ENCODE data around the gene EEF1AKMT3. TPM values are rescaled to one million over a fixed set of nuclear protein-coding genes. Genes with fewer than 3 reads are reported as not detected.

Gene EEF1AKMT3
- total RNA-seq, 2 donors from 2014 or later: 3.4 to 4.8 TPM

GRCh38 chr12:57796996-57797395 lies 24.6 kb downstream of the EEF1AKMT3 start:
- no peak for DNase-seq
- intact Hi-C loops (cut with DNase I): no loop called here

GRCh38 chr12:57797933-57798332 lies 25.5 kb downstream of the EEF1AKMT3 start:
- no peak for DNase-seq
- no peak overlapping the region for H3K9ac ChIP-seq (ENCODE audit: low read depth in 2 of 2, low read length in 2 of 2)
- no peaks in the 10 kb centered on the region for H3K4me1 ChIP-seq
- no peak overlapping the region for H3K4me3 ChIP-seq
- no peaks in the 10 kb centered on the region for H3K27me3 ChIP-seq
- TF ChIP-seq CTCF (IDR thresholded peaks at IDR 0.05): no peak
- H3K9me3 ChIP-seq: no peaks in the 10 kb centered on the region
- peaks cover 7% of the 10 kb centered on the region for H3K36me3 ChIP-seq
- intact Hi-C loops (cut with DNase I): no loop called here
- H3K27ac ChIP-seq: no peak overlapping the region

More at GRCh38 chr12:57796996-57797395, 24.6 kb downstream of the EEF1AKMT3 start:
- no peak for TF ChIP-seq CTCF (IDR thresholded peaks at IDR 0.05)
- no peak overlapping the region for H3K9ac ChIP-seq (ENCODE audit: low read depth in 2 of 2, low read length in 2 of 2)
- no peaks in the 10 kb centered on the region for H3K9me3 ChIP-seq
- no peak overlapping the region for H3K27ac ChIP-seq
- H3K27me3 ChIP-seq: no peaks in the 10 kb centered on the region
- no peaks in the 10 kb centered on the region for H3K4me1 ChIP-seq
- no peak overlapping the region for H3K4me3 ChIP-seq
- peaks cover 1% of the 10 kb centered on the region for H3K36me3 ChIP-seq

GRCh38 chr12:57800965-57801364 lies 28.6 kb downstream of the EEF1AKMT3 start:
- no peak for TF ChIP-seq CTCF (IDR thresholded peaks at IDR 0.05)
- no peak overlapping the region for H3K4me3 ChIP-seq
- H3K9me3 ChIP-seq: no peaks in the 10 kb centered on the region
- H3K27ac ChIP-seq: no peak overlapping the region
- H3K27me3 ChIP-seq: no peaks in the 10 kb centered on the region
- H3K4me1 ChIP-seq: no peaks in the 10 kb centered on the region
- peaks cover 7% of the 10 kb centered on the region for H3K36me3 ChIP-seq
- intact Hi-C loops (cut with DNase I): loop anchor here (5.0 kb wide), 1 partner anchor 106 kb away; no protein-coding TSS in a partner anchor
- no peak for DNase-seq
- no peak overlapping the region for H3K9ac ChIP-seq (ENCODE audit: low read depth in 2 of 2, low read length in 2 of 2)

GRCh38 chr12:57802607-57803006 lies 30.2 kb downstream of the EEF1AKMT3 start:
- no peak for DNase-seq
- peaks cover 7% of the 10 kb centered on the region for H3K36me3 ChIP-seq
- H3K9ac ChIP-seq (ENCODE audit: low read depth in 2 of 2, low read length in 2 of 2): no peak overlapping the region
- no peaks in the 10 kb centered on the region for H3K9me3 ChIP-seq
- no peaks in the 10 kb centered on the region for H3K27me3 ChIP-seq
- no peak overlapping the region for H3K27ac ChIP-seq
- no peak for TF ChIP-seq CTCF (IDR thresholded peaks at IDR 0.05)
- intact Hi-C loops (cut with DNase I): loop anchor here (5.0 kb wide), 1 partner anchor 105 kb away; no protein-coding TSS in a partner anchor
- H3K4me1 ChIP-seq: no peaks in the 10 kb centered on the region
- no peak overlapping the region for H3K4me3 ChIP-seq

GRCh38 chr12:57803319-57803893 lies 31.0 kb downstream of the EEF1AKMT3 start:
- DNase-seq: peak; percentile 45
- intact Hi-C loops (cut with DNase I): loop anchor here (5.0 kb wide), 1 partner anchor 104 kb away; no protein-coding TSS in a partner anchor
- peak; percentile 76 for TF ChIP-seq CTCF (IDR thresholded peaks at IDR 0.05)

More at GRCh38 chr12:57803319-57803893, 31.0 kb downstream of the EEF1AKMT3 start:
- Histone ChIP-seq H3K4me3 (no peak overlapping the region), H3K36me3 (peaks cover 7% of the 10 kb centered on the region), H3K4me1 (no peaks in the 10 kb centered on the region), H3K9ac (ENCODE audit: low read depth in 2 of 2, low read length in 2 of 2) (no peak overlapping the region), H3K27me3 (no peaks in the 10 kb centered on the region), H3K27ac (no peak overlapping the region), H3K9me3 (no peaks in the 10 kb centered on the region)

All from colonic mucosa (tissue), 4 donors.